Smooth muscle cell of the coronary artery (primary cell): ENCODE results near the gene FUS. TPM values are rescaled to one million over a fixed set of nuclear protein-coding genes. Genes with fewer than 3 reads are reported as not detected.

Experiments used
- total RNA-seq: library from RNA; depleted of rRNA; stranded (reverse); fragments of >200 nt; gene quantifications from 2 replicates; pipeline ENCODE4 v1.2.3, GENCODE V29; 2014; ENCODE audit warnings: low replicate concordance

FUS gene
- total RNA-seq = 25.2 and 35.3 TPM in 2 replicates

GRCh38 chr16:31179747-31180459, at the start of gene FUS:
Gene FUS, plus strand, starts transcription at chr16:31180139. Its CDS starts 76 bp downstream, at chr16:31180215.

GRCh38 chr16:31135535-31136286, 44.2 kb upstream of the FUS start, which contains the start of gene PRSS8:
Gene PRSS8, minus strand, starts transcription at chr16:31135727. Its CDS starts 229 bp downstream, at chr16:31135498.

GRCh38 chr16:31149894-31150890, 29.7 kb upstream of the FUS start, which contains the start of gene PRSS36:
Gene PRSS36, minus strand, starts transcription at chr16:31150066. Its CDS starts 31 bp downstream, at chr16:31150035.

GRCh38 chr16:31202414-31203375, 22.8 kb downstream of the FUS start, which contains the start of gene PYCARD:
Gene PYCARD, minus strand, starts transcription at chr16:31202760. Its CDS starts 70 bp downstream, at chr16:31202690.

GRCh38 chr16:31213877-31214707, 34.2 kb downstream of the FUS start, which contains the start of gene TRIM72:
Gene TRIM72, plus strand, starts transcription at chr16:31214119. Its CDS starts 620 bp downstream, at chr16:31214739.

GRCh38 chr16:31216422-31217135, 36.6 kb downstream of the FUS start, which contains the start of gene PYDC1:
Gene PYDC1, minus strand, starts transcription at chr16:31217135. Its CDS starts 107 bp downstream, at chr16:31217028.

Other genes with a start within 250 kb of the FUS start
- gene ORAI3, start 231.1 kb upstream of the FUS start, total RNA-seq = 21.3 and 41.2 TPM in 2 replicates
- 1.6 and 2.2 TPM in 2 replicates for gene SETD1A, start 222.4 kb upstream of the FUS start, total RNA-seq
- 11.7 and 71.5 TPM in 2 replicates for gene HSD3B7, start 194.9 kb upstream of the FUS start, total RNA-seq
- gene STX1B, start 169.5 kb upstream of the FUS start, total RNA-seq = 0.53 and 2.7 TPM in 2 replicates
- 26.2 and 59.8 TPM in 2 replicates for gene STX4, start 146.6 kb upstream of the FUS start, total RNA-seq
- gene ZNF668, start 105.9 kb upstream of the FUS start, total RNA-seq = 9.3 and 12.3 TPM in 2 replicates
- gene ZNF646, start 105.7 kb upstream of the FUS start, total RNA-seq = 9.8 and 10.4 TPM in 2 replicates
- gene PRSS53, start 91.2 kb upstream of the FUS start, total RNA-seq = 1.2 and 1.5 TPM in 2 replicates
- 105 and 187 TPM in 2 replicates for gene VKORC1, start 85.3 kb upstream of the FUS start, total RNA-seq
- 8.3 and 15.0 TPM in 2 replicates for gene BCKDK, start 71.8 kb upstream of the FUS start, total RNA-seq
- gene KAT8, start 62.5 kb upstream of the FUS start, total RNA-seq = 26.2 and 26.8 TPM in 2 replicates
- not detected in 2 replicates for gene PRSS8, start 44.4 kb upstream of the FUS start, total RNA-seq
- 0.45 TPM in 1 of 2 replicates, not detected in the other for gene PRSS36, start 30.1 kb upstream of the FUS start, total RNA-seq
- 43.5 and 69.2 TPM in 2 replicates for gene PYCARD, start 22.6 kb downstream of the FUS start, total RNA-seq
- gene TRIM72, start 34.0 kb downstream of the FUS start, total RNA-seq = under 0.01 TPM in 1 of 2 replicates, not detected in the other
- not detected in 2 replicates for gene PYDC1, start 37.0 kb downstream of the FUS start, total RNA-seq
- gene ITGAM, start 79.8 kb downstream of the FUS start, total RNA-seq = not detected in 2 replicates
- under 0.01 TPM in 1 of 2 replicates, not detected in the other for gene ITGAX, start 175.0 kb downstream of the FUS start, total RNA-seq
- gene ITGAD, start 213.2 kb downstream of the FUS start, total RNA-seq = not detected in 2 replicates
- not detected in 2 replicates for gene COX6A2, start 248.2 kb downstream of the FUS start, total RNA-seq